Heart left ventricle (tissue), 13 donors: Measurements from ENCODE around the gene CFAP157.

Source experiments
- POLR2A ChIP-seq, 2 donors: fragments of 450-650 bp; IDR thresholded peaks; one replicate each; pipeline ENCODE4 v1.6.1; 2017; ENCODE audit warnings: antibody characterized with exemption in 2 of 2, mild to moderate bottlenecking in 2 of 2, moderate library complexity in 2 of 2
- TF ChIP-seq, protein P1 (sequence below), 12 donors: fragments of 200-600 bp; sonication (generic) in 4 of 12; IDR thresholded peaks; one replicate each; pipeline versions ENCODE4 v1.5.0 to v1.8.0; 2018 to 2022; ENCODE audit warnings: antibody characterized with exemption in 12 of 12, mild to moderate bottlenecking in 5 of 12
- donor health status: ischemic (EF 13 %, LVEDD 7.1; RV severe dilation, severe dysfunction).
- donor health status: DM: no; HTN: yes; CAD: no.
- donor health status: DM: no; HTN: no; CAD: no.
- donor health status: ischemic (EF 25% LVEDD 6.9; RV normal size, moderate dysfunction).
- donor health status: ischemic (EF 25% LVEDD 5.7; RV mildly dilated, moderate dysfunction).
- donor health status: ischemic (EF 35%, LVEDD 5.7; RV mildly dilated, moderate dysfunction).
- donor health status: nonischemic (EF 11% LVEDD 7.7; RV severe dilation, severe dysfunction).
- donor health status: DM: yes; HTN: yes; CAD: no.
- donor health status: PGD.
- donor health status: ischemic (EF 29% LVEDD 5.4; RV normal size, mild dysfunction).
- donor health status: nonischemic (EF 23%, LVEDD 6.1; RV moderate dilation, normal function).

DNA sequence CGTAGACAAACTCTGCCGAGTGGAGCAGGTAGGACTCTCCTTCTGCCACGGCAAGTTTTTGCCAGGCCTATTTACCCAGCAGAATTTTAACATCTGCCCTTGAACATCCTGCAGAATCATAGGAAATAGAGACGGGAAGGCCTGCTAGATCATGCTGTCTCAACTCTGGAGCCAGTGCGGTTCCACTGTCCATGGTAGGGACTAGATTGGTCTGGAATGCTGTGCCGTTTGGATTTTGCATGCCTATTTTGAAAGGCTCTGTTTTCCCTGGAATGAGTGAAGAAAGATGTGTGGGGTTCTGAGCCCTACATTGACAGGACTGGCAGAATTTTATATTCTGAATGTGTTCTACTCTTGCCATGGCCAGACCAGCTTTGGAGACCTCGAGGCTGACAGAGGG is 33.6 kb upstream of the CFAP157 start:
- TF ChIP-seq, protein P1, sequence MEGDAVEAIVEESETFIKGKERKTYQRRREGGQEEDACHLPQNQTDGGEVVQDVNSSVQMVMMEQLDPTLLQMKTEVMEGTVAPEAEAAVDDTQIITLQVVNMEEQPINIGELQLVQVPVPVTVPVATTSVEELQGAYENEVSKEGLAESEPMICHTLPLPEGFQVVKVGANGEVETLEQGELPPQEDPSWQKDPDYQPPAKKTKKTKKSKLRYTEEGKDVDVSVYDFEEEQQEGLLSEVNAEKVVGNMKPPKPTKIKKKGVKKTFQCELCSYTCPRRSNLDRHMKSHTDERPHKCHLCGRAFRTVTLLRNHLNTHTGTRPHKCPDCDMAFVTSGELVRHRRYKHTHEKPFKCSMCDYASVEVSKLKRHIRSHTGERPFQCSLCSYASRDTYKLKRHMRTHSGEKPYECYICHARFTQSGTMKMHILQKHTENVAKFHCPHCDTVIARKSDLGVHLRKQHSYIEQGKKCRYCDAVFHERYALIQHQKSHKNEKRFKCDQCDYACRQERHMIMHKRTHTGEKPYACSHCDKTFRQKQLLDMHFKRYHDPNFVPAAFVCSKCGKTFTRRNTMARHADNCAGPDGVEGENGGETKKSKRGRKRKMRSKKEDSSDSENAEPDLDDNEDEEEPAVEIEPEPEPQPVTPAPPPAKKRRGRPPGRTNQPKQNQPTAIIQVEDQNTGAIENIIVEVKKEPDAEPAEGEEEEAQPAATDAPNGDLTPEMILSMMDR (IDR thresholded peaks at IDR 0.05), result no peak
- TF ChIP-seq POLR2A (IDR thresholded peaks at IDR 0.05), result no peak
